SK-N-SH treated with all-trans-retinoic acid at 6 μM for 48 hours (cell line): ENCODE data around the gene CACTIN.

Experiments used
- ATAC-seq: fragments of 200-7000 bp; cut with Tn5 transposase; 3 replicates; pipeline ENCODE4 v1.9.1; 2020; ENCODE audit warnings: mild to moderate bottlenecking, moderate library complexity
- BACH2 ChIP-seq: fragments of 250-450 bp; sonication (Bioruptor Pico); IDR thresholded peaks from 2 replicates; pipeline ENCODE4 v1.9.0; 2021; ENCODE audit warnings: mild to moderate bottlenecking, borderline replicate concordance
- CREB5 ChIP-seq: fragments of 250-450 bp; sonication (Bioruptor Pico); IDR thresholded peaks from 2 replicates; pipeline ENCODE4 v1.5.1; 2020; ENCODE audit warnings: low read depth, mild to moderate bottlenecking, moderate library complexity
- CSDC2 ChIP-seq: fragments of 250-450 bp; sonication (Bioruptor Pico); IDR thresholded peaks from 2 replicates; pipeline ENCODE4 v1.5.0; 2020; ENCODE audit warnings: mild to moderate bottlenecking, moderate library complexity
- CSRNP3 ChIP-seq: fragments of 250-450 bp; sonication (Bioruptor Pico); IDR thresholded peaks from 2 replicates; pipeline ENCODE4 v1.5.1; 2021; ENCODE audit warnings: mild to moderate bottlenecking, moderate library complexity
- ESRRG ChIP-seq: fragments of 250-450 bp; sonication (Bioruptor Pico); IDR thresholded peaks from 2 replicates; pipeline ENCODE4 v1.6.1; 2021; ENCODE audit warnings: mild to moderate bottlenecking
- GLIS3 ChIP-seq: fragments of 250-450 bp; sonication (Bioruptor Pico); IDR thresholded peaks from 2 replicates; pipeline ENCODE4 v1.5.0; 2020; ENCODE audit warnings: mild to moderate bottlenecking, moderate library complexity
- ISL1 ChIP-seq: fragments of 250-450 bp; sonication (Bioruptor Pico); IDR thresholded peaks from 2 replicates; pipeline ENCODE4 v2.1.2; 2022; ENCODE audit warnings: mild to moderate bottlenecking, moderate library complexity
- OSR1 ChIP-seq: fragments of 250-450 bp; sonication (Bioruptor Pico); IDR thresholded peaks from 2 replicates; pipeline ENCODE4 v1.8.0; 2022; ENCODE audit warnings: moderate library complexity, mild to moderate bottlenecking, inconsistent platforms
- PATZ1 ChIP-seq: fragments of 250-450 bp; sonication (Bioruptor Pico); IDR thresholded peaks from 2 replicates; pipeline ENCODE4 v1.8.0; 2020; ENCODE audit warnings: mild to moderate bottlenecking, moderate library complexity, borderline replicate concordance
- POU6F1 ChIP-seq: fragments of 250-450 bp; sonication (Bioruptor Pico); IDR thresholded peaks from 2 replicates; pipeline ENCODE4 v1.8.0; 2021; ENCODE audit warnings: low read depth, mild to moderate bottlenecking, moderate library complexity, borderline replicate concordance
- PPARA ChIP-seq: fragments of 250-450 bp; sonication (Bioruptor Pico); IDR thresholded peaks from 2 replicates; pipeline ENCODE4 v1.5.0; 2020; ENCODE audit warnings: mild to moderate bottlenecking, borderline replicate concordance
- RARB ChIP-seq: fragments of 250-450 bp; sonication (Bioruptor Pico); IDR thresholded peaks from 2 replicates; pipeline ENCODE4 v1.8.0; 2021; ENCODE audit warnings: mild to moderate bottlenecking, moderate library complexity
- SNAI2 ChIP-seq: fragments of 250-450 bp; sonication (Bioruptor Pico); IDR thresholded peaks from 2 replicates; pipeline ENCODE4 v1.5.0; 2020; ENCODE audit warnings: mild to moderate bottlenecking, moderate library complexity
- TCF4 ChIP-seq: fragments of 250-450 bp; sonication (Bioruptor Pico); IDR thresholded peaks from 2 replicates; pipeline ENCODE4 v1.8.0; 2021; ENCODE audit warnings: mild to moderate bottlenecking, moderate library complexity, borderline replicate concordance
- TOX ChIP-seq: fragments of 250-450 bp; sonication (Bioruptor Pico); IDR thresholded peaks from 2 replicates; pipeline ENCODE4 v1.8.0; 2021; ENCODE audit warnings: mild to moderate bottlenecking, moderate library complexity, borderline replicate concordance
- TSHZ2 ChIP-seq: fragments of 250-450 bp; sonication (Bioruptor Pico); IDR thresholded peaks from 2 replicates; pipeline ENCODE4 v1.5.0; 2020; ENCODE audit warnings: mild to moderate bottlenecking, moderate library complexity
- ZC3H10 ChIP-seq: fragments of 250-450 bp; sonication (Bioruptor Pico); IDR thresholded peaks from 2 replicates; pipeline ENCODE4 v1.5.1; 2021; ENCODE audit warnings: mild to moderate bottlenecking, moderate library complexity
- ZFP3 ChIP-seq: fragments of 250-450 bp; sonication (Bioruptor Pico); IDR thresholded peaks from 2 replicates; pipeline ENCODE4 v1.5.0; 2020; ENCODE audit warnings: mild to moderate bottlenecking, moderate library complexity
- ZFP30 ChIP-seq: fragments of 450-650 bp; formaldehyde crosslinking; IDR thresholded peaks from 2 replicates; pipeline ENCODE4 v1.5.0; 2022; ENCODE audit warnings: mild to moderate bottlenecking, moderate library complexity
- ZNF565 ChIP-seq: fragments of 450-650 bp; formaldehyde crosslinking; conservative IDR thresholded peaks from 2 replicates; pipeline ENCODE4 v1.5.0; 2020; ENCODE audit warnings: low read depth, mild to moderate bottlenecking, moderate library complexity
- ZNF70 ChIP-seq: fragments of 450-650 bp; formaldehyde crosslinking; IDR thresholded peaks from 2 replicates; pipeline ENCODE4 v1.5.0; 2020; ENCODE audit warnings: mild to moderate bottlenecking, moderate library complexity
- ZNF8 ChIP-seq: fragments of 450-650 bp; formaldehyde crosslinking; IDR thresholded peaks from 2 replicates; pipeline ENCODE4 v1.5.0; 2020; ENCODE audit warnings: mild to moderate bottlenecking, moderate library complexity

Gene CACTIN

GRCh38 chr19:3615524-3616135 is 11.0 kb downstream of the CACTIN start:
- TF ChIP-seq PATZ1 (CRISPR knock-in tag), result no peak
- TF ChIP-seq SNAI2 (CRISPR knock-in tag), result no peak
- TF ChIP-seq TSHZ2 (CRISPR knock-in tag), result no peak
- TF ChIP-seq GLIS3 (CRISPR knock-in tag), result no peak
- no peak for TF ChIP-seq ZC3H10 (CRISPR knock-in tag)
- no peak for TF ChIP-seq POU6F1 (CRISPR knock-in tag)
- TF ChIP-seq ZFP30 (CRISPR knock-in tag), result no peak
- no peak for TF ChIP-seq CREB5 (CRISPR knock-in tag)
- TF ChIP-seq TCF4 (CRISPR knock-in tag), result no peak
- no peak for TF ChIP-seq RARB (CRISPR knock-in tag)
- no peak for TF ChIP-seq ZFP3 (CRISPR knock-in tag)
- no peak for TF ChIP-seq ZNF70 (CRISPR knock-in tag)
- TF ChIP-seq ZNF8 (CRISPR knock-in tag), result no peak
- TF ChIP-seq TOX (CRISPR knock-in tag), result no peak
- TF ChIP-seq BACH2 (CRISPR knock-in tag), result no peak
- no peak for TF ChIP-seq CSDC2
- no peak for TF ChIP-seq ESRRG (CRISPR knock-in tag)
- TF ChIP-seq CSRNP3, result no peak
- no peak for ATAC-seq

GRCh38 chr19:3614858-3615505 is 11.6 kb downstream of the CACTIN start:
- no peak for ATAC-seq
- TF ChIP-seq TSHZ2 (CRISPR knock-in tag) (no peak), ZNF8 (CRISPR knock-in tag) (no peak), RARB (CRISPR knock-in tag) (no peak), GLIS3 (CRISPR knock-in tag) (no peak), CSDC2 (no peak), TOX (CRISPR knock-in tag) (no peak), TCF4 (CRISPR knock-in tag) (no peak), CREB5 (CRISPR knock-in tag) (no peak), ISL1 (no peak), CSRNP3 (no peak), ESRRG (CRISPR knock-in tag) (no peak), ZNF565 (CRISPR knock-in tag) (no peak), OSR1 (CRISPR knock-in tag) (no peak), ZC3H10 (CRISPR knock-in tag) (no peak), ZFP30 (CRISPR knock-in tag) (no peak), PPARA (no peak)
